Stromal cell of bone marrow (primary cell): Measurements from ENCODE around the gene TMEM260.
"Not testable (repeated sequence)": the region's sequence is repeated elsewhere in the genome, so short reads cannot be mapped to it uniquely, and the experiment has no call there.

Source experiments
- DNase-seq: peaks from one replicate; pipeline ENCODE4 v3.0.0-alpha.2; 2012; ENCODE audit warnings: low read depth

Gene TMEM260

DNA sequence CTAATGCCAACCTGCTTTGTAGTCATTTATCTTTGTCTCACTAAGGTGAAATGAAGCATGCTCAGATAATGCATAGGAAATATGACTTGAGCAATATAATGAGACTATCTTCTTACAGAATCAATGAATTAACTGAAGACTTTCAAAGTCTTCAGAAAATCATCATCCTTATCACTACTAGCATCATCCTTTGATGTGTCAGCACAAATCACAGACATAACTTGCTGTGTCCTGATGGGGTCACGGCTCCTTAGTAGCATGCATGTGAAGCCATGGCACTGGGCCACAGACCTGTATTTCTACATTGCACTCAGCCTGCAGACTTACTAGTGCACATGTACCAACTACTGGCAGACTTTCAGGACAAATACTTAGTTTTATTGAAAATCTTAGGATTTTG is 18.9 kb downstream of the TMEM260 start:
- DNase-seq = no peak

DNA sequence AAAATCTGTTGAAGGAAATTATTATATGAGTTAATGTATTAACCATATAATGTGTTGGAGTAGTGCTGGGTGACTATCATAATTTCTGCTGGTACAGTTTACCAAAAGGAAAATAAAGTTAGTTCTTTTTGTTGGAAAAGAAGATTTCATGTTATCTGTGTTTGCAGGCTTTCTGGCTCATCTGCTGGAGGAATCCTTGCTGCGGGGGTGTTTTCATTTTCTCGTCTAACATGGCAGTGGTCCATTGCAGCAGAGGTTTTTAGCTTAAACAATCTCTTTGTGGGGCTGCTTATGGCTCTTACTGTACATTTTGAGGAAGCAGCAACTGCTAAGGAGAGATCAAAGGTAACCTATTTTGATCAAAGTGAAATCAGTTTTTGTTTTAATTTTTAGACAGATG is 24.1 kb downstream of the TMEM260 start:
- no peak for DNase-seq

- no peak for DNase-seq
Observed at GRCh38 chr14:56608689-56609088, 29.1 kb downstream of the TMEM260 start.

DNA sequence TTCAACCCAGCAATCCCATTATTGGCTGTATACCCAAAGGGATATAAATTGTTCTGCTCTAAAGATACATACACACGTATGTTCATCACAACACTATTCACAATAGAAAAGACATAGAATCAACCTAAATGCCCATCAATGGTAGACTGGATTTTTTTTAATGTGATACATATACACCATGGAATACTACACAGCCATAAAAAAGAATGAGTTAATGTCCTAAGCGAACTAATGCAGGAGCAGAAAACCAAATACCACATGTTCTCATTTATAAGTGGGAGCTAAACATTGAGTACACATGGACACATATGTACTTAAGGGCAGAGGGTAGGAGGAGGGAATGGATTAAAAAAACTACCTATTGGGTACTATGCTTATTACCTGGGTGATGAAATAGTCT is 32.1 kb downstream of the TMEM260 start:
- DNase-seq = not testable (repeated sequence)

DNA sequence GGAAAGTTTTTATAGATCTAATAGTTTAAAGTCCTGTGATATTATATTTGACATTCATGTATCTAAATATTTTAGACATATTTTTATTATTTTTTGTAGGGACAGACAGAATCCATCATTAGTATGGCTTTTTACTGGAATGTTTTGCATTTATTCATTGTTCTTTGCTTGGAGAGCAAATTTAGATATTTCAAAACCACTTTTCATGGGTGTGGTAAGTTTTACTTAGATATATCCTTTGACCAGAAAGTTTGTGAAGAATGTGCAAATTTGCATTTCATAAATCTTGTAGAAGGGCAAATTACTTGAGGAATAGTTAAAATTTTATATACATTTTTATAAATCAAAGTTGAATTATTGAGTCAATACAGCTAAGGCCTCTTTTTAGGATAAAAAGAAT is 37.5 kb downstream of the TMEM260 start:
- no peak for DNase-seq

DNA sequence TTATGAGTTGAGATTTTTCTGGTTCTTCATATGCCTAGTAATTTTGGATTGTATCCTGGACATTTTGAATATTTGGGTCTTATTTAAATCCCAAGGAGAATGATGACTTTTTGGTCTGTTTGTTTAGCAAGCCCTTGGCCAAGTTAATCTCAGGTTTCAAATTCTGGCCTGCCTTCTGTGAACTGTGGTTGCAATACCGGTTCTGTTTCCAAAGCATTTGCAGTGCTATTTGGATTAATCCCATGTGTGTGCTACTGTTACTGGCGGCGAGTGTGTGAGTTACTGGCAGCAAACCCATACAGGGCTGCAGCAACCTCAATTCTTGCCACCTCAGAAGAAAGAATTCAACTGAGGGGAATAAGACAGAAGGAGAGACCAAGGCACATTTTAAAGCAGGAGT is 51.1 kb downstream of the TMEM260 start:
- DNase-seq = peak; percentile 43

- no peak for DNase-seq
Observed at GRCh38 chr14:56632195-56632594, 52.6 kb downstream of the TMEM260 start.

GRCh38 chr14:56633544-56633943 is 53.9 kb downstream of the TMEM260 start:
- no peak for DNase-seq

- no peak for DNase-seq
Observed at GRCh38 chr14:56635041-56635440, 55.4 kb downstream of the TMEM260 start.

GRCh38 chr14:56647493-56647892 is 67.9 kb downstream of the TMEM260 start:
- no peak for DNase-seq

- no peak for DNase-seq
Observed at GRCh38 chr14:56648508-56649301, 69.1 kb downstream of the TMEM260 start.

DNA sequence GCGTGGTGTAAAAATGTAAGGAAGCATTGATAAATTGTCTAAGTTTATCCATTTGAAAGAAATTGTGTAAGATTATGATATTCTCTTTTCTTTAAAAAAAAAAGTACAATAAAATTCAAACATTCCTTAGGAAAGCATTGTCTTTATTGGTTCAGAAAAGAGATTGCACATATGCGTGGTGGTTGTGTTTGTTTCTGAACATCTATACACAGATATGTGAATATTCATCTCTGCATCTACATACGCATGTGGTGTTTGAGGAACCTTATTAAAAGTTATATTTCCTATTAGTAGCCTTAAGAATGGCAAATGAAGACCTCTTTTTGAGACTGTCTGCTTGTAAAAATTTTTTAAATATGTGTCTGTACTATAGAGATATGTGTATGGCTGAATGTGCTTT is 69.8 kb downstream of the TMEM260 start:
- DNase-seq = no peak

DNA sequence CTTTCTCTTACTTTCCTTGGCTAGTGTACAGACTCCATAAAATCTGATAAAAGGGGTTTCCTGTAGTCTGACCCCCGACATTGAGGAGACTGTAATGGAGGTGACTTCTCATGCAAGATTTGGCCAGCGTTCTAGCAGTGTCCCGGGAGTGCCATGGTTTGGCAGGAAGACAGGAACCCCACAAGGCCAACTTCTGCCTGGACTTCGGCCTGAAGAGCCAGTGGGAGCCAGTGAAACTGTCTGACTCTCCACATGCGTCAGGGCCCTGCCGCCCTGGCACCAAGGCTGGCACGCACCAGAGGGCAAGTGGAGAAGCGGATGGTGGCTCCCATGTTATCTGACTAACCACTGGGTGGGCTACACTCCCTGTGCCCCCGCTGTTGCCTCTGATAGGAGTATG is 70.5 kb downstream of the TMEM260 start:
- peak; percentile 28 for DNase-seq

DNA sequence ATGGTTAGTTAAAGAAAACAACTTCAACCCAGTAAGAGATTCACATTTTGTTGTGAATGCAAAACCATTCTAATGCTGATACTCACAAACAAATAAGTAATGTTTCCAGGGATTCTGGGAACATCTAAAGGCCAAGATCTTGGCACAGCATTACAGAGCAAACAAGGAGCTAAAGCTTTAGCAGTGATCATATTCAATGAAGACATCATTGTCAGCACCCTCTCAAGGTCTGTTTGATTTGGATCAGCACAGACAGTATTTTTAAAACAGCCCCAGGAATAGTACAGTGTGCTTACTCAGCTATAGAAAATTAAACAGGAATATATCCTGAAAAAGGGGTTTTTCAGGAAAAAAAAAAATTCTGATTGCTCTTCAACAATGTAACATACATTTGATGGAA is 71.4 kb downstream of the TMEM260 start:
- no peak for DNase-seq

DNA sequence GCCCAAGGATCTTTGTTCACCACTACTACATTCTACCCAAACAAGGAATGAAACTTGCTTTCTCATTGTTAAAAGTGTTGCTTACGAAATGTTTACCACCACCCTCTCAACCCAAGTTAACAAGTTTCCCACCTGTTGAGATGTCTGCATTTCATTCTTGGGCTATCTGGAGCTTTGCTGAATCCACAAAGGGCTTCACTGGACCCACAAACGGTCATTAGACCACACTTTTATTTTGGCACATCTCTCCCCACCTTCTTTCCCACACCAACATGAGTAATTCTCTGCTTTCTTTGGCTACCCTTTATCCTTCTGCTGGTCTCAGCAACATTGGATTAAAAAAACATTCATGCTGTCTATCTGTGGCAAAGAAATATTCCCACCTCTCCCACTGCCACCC is 78.0 kb downstream of the TMEM260 start:
- DNase-seq = peak; percentile 28

GRCh38 chr14:56659378-56659777 is 79.8 kb downstream of the TMEM260 start:
- no peak for DNase-seq

- peak; percentile 7 for DNase-seq
Observed at GRCh38 chr14:56659964-56660551, 80.5 kb downstream of the TMEM260 start.

- DNase-seq = no peak
Observed at GRCh38 chr14:56660677-56661389, 81.2 kb downstream of the TMEM260 start.

- DNase-seq = no peak
Observed at GRCh38 chr14:56661478-56661877, 81.9 kb downstream of the TMEM260 start.

GRCh38 chr14:56664811-56665421 is 85.3 kb downstream of the TMEM260 start:
- no peak for DNase-seq

DNA sequence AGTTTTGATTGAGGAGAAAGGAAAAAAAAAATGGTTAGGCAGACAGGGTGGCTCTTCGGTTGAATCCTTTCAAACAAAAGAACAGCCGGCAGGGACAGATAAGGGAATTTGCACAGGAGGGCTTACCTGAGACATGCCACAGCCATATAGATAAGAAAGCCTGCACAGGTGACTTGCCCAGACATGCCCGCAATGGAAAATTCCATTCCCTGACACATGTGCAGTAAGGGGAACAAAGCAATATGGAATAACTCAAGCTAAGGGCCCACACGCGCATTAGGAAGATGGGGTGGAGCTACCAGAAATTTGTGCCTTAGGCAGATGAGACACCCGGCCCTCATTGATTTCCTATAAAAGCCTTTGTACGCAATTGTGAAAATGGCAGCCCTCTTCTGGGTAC is 86.7 kb downstream of the TMEM260 start:
- no peak for DNase-seq

DNA sequence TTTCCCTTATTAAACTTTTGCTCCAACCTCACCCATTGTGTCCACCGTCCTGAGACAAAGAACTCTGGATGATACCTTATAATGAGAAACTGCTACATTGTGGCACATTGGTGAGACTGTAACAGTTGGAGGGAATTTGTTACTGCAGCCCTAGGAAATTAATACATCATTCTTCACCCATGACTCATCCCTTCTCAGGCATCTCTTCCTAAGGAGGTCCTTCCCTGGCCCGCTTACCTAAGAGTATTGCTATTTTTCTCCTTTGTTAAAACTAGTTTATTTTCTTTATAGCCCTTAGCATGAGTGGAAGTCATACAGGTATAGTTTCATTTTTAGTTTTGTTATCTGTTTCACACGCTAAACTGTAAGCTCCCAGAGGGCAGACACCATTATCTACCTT is 87.1 kb downstream of the TMEM260 start:
- no peak for DNase-seq

DNA sequence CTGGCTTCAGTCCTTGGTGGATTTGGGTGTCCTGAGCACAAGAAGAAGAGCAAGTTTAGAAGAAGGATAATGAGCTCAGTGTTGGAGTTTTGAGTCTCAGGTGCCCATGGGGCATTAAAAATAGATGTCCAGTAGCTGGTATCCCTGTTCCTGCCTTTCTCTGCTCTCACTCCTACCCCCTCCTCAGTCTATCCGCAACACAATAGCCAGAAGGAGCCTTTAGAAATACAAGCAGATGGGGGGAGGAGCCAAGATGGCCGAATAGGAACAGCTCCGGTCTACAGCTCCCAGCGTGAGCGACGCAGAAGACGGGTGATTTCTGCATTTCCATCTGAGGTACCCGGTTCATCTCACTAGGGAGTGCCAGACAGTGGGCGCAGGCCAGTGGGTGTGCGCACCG is 87.7 kb downstream of the TMEM260 start:
- not testable (repeated sequence) for DNase-seq
